Fibroblast of skin of right quadriceps (primary cell): ENCODE data around the gene ATE1.
A peak's percentile ranks its signal among the peaks of the same experiment; 100 is the strongest.
"Not testable (repeated sequence)": the region's sequence is repeated elsewhere in the genome, so short reads cannot be mapped to it uniquely, and the experiment has no call there.

Experiments
- DNase-seq: peaks from one replicate; pipeline ENCODE4 v3.0.0-alpha.2; 2013

ATE1 gene

GRCh38 chr10:121826773-121827172 lies 101.1 kb downstream of the ATE1 start:
- DNase-seq, result not testable (repeated sequence)

- DNase-seq, result peak; percentile 44
Measured at GRCh38 chr10:121823993-121824463, 103.8 kb downstream of the ATE1 start.

GRCh38 chr10:121822724-121823123 lies 105.1 kb downstream of the ATE1 start:
- DNase-seq, result no peak

GRCh38 chr10:121822180-121822579 lies 105.7 kb downstream of the ATE1 start:
- no peak for DNase-seq

- DNase-seq, result peak; percentile 70
Measured at GRCh38 chr10:121819049-121819448, 108.8 kb downstream of the ATE1 start.

GRCh38 chr10:121818599-121818998 lies 109.2 kb downstream of the ATE1 start:
- DNase-seq, result no peak

GRCh38 chr10:121816197-121816596 lies 111.6 kb downstream of the ATE1 start:
- DNase-seq, result no peak

- no peak for DNase-seq
Measured at GRCh38 chr10:121813857-121814256, 114.0 kb downstream of the ATE1 start.

- DNase-seq, result peak; percentile 44
Measured at GRCh38 chr10:121813211-121813815, 114.5 kb downstream of the ATE1 start.

GRCh38 chr10:121812031-121812430 lies 115.8 kb downstream of the ATE1 start:
- DNase-seq, result no peak

- no peak for DNase-seq
Measured at GRCh38 chr10:121811386-121811785, 116.4 kb downstream of the ATE1 start.

GRCh38 chr10:121808835-121809234 lies 119.0 kb downstream of the ATE1 start:
- no peak for DNase-seq

GRCh38 chr10:121804460-121804859 lies 123.4 kb downstream of the ATE1 start:
- DNase-seq, result peak; percentile 90

- peak; percentile 22 for DNase-seq
Measured at GRCh38 chr10:121803611-121804010, 124.2 kb downstream of the ATE1 start.

GRCh38 chr10:121800831-121801230 lies 127.0 kb downstream of the ATE1 start:
- DNase-seq, result no peak

GRCh38 chr10:121800146-121800545 lies 127.7 kb downstream of the ATE1 start:
- DNase-seq, result peak; percentile 51

- DNase-seq, result no peak
Measured at GRCh38 chr10:121797490-121797889, 130.3 kb downstream of the ATE1 start.

- no peak for DNase-seq
Measured at GRCh38 chr10:121796342-121796741, 131.5 kb downstream of the ATE1 start.

GRCh38 chr10:121792198-121792597 lies 135.6 kb downstream of the ATE1 start:
- no peak for DNase-seq

GRCh38 chr10:121791761-121792160 lies 136.1 kb downstream of the ATE1 start:
- no peak for DNase-seq

GRCh38 chr10:121788717-121789116 lies 139.1 kb downstream of the ATE1 start:
- DNase-seq, result no peak

GRCh38 chr10:121788115-121788514 lies 139.7 kb downstream of the ATE1 start:
- no peak for DNase-seq

GRCh38 chr10:121787169-121787568 lies 140.7 kb downstream of the ATE1 start:
- peak; percentile 13 for DNase-seq

- no peak for DNase-seq
Measured at GRCh38 chr10:121783782-121784372, 144.0 kb downstream of the ATE1 start.

- no peak for DNase-seq
Measured at GRCh38 chr10:121781101-121781500, 146.7 kb downstream of the ATE1 start.
